VCaP (cell line): ENCODE data around the gene CAPN9.

Experiments used
- H3K27ac ChIP-seq: fragments of 450-650 bp; 2 replicates; pipeline ENCODE4 v1.5.1; 2017
- TF ChIP-seq, protein P1 (sequence below): fragments of 450-650 bp; conservative IDR thresholded peaks from 2 replicates; pipeline ENCODE4 v1.5.1; 2017; ENCODE audit warnings: mild to moderate bottlenecking, moderate library complexity

The CAPN9 gene

DNA sequence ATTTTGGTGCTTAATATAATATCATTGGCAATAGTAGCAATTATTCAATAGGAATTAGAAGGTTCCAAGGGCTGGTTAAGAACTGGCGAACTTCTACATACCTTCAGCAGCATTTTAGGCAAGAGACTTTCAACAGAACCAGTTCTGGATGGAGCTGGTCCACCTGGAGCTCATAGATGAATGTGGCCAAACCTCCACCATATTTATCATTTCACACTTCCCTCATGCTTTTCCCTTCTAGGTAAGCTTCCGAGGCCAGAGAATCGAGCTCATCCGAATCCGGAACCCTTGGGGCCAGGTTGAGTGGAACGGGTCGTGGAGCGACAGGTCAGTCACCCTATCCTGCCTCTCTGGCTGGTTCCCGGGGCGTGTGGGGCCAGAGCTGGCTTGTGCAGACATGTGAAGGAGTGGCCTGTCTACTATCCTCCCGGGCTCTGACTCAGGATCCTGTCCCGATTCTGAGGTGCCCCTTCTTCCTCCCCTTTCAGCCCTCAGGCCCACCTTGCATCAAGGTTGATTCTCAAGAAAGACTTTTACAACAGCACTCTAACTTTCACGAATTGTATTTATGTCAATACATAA is 24.7 kb downstream of the CAPN9 start:
- TF ChIP-seq, protein P1, sequence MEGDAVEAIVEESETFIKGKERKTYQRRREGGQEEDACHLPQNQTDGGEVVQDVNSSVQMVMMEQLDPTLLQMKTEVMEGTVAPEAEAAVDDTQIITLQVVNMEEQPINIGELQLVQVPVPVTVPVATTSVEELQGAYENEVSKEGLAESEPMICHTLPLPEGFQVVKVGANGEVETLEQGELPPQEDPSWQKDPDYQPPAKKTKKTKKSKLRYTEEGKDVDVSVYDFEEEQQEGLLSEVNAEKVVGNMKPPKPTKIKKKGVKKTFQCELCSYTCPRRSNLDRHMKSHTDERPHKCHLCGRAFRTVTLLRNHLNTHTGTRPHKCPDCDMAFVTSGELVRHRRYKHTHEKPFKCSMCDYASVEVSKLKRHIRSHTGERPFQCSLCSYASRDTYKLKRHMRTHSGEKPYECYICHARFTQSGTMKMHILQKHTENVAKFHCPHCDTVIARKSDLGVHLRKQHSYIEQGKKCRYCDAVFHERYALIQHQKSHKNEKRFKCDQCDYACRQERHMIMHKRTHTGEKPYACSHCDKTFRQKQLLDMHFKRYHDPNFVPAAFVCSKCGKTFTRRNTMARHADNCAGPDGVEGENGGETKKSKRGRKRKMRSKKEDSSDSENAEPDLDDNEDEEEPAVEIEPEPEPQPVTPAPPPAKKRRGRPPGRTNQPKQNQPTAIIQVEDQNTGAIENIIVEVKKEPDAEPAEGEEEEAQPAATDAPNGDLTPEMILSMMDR = no peak
- H3K27ac ChIP-seq = no peak overlapping the region

DNA sequence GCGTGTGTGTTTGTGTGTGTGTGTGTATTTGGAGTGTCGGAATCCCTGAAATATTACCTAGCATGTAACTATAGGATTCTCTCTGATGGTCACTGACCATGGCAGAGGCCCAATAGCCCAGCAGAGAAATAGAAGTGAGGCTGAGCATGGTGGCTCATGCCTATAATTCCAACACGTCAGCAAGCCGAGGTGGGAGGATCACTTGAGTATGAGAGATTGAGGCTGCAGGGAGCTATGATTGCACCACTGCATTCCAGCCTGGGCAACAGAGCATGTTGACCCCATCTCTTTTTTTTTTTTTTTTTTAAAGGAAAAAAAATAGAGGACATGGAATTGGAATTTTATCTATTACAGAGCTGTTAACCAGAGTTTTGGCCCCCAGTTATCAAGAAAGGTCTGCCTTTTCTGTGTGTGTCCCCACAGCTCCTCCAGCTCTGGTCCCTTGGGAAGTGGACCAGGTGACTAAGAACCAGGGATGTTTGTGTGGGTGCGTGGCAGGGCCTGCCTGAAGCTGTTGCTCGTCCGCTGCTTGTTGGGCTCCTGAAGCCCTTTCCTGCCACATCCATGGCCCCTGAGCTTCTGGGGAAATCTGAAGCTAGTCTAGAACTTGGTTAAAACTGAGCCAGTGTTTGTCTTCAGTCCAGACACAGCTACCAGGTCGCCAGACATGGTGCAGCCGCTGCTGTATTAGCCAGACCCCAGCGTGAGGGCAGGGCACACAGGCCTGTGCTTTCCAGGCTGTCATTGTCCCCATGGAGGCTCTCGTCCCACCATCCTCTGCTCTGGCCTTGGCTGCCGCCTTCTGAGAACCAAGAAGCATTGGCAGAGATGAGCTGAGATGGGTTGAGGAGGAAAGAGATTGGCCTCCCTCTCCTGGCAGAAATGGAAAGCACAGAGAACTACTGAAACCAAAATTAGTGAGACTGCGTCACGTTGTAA is 25.5 kb downstream of the CAPN9 start:
- H3K27ac ChIP-seq = no peak overlapping the region
- TF ChIP-seq, protein P1 = peak; percentile 85

DNA sequence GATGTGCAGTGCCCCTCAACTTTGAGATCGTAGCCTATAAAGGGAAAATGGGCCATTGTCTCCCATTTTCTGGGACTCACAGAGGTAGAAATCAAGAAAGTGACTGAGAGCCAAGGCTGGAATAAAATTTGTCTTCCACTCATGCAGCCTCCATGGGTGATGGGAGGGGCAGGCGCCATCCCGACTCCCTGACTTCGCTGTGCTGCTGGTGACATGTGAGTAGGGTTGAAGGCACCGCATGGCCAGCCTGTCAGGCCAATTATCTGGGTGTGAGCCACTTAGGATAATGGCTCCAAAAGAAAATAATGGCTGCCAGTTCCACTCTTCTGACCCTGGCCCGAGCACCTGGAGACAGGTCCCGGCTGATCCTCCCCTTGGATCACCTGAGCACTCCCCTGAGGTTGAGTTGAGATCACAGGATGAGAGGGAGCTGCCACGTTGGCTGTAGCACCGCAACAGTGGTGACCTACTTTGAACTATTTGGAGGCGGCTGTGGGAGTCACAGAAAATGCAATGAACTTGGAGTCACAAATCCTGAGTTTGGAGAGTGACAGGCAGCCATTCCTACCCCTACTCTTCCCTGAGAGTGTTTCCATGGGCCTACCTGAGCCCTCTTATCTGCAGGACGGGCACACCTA is 26.3 kb downstream of the CAPN9 start:
- TF ChIP-seq, protein P1 = peak; percentile 42
- H3K27ac ChIP-seq = no peak overlapping the region

DNA sequence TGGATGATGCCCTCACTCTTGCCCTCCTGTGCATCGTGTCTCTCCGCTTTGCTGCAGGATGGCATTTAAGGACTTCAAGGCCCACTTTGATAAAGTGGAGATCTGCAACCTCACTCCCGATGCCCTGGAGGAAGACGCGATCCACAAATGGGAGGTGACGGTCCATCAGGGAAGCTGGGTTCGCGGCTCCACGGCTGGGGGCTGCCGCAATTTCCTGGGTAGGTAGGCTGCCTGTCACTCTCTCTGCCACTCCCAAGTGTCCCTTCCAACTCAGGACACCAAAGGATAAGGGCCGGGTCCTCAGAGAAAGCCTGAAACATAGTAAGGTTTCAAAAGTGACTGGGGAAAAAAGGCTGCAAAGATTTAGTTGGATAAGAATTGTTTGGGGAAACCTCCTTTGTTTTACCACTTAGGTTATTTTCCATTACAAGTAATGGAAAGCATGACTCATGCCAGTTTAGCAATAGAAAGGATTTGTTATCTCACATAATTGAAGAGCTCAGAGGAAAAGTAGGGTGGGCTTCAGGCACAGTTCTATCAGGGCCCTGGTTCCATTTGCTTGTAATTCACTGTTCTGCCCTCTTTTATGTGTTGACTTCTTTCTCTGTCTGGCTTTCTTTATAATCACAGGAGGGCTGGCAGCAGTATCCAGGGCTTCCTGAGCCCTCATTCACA is 31.9 kb downstream of the CAPN9 start:
- no peak overlapping the region for H3K27ac ChIP-seq
- TF ChIP-seq, protein P1 = no peak

DNA sequence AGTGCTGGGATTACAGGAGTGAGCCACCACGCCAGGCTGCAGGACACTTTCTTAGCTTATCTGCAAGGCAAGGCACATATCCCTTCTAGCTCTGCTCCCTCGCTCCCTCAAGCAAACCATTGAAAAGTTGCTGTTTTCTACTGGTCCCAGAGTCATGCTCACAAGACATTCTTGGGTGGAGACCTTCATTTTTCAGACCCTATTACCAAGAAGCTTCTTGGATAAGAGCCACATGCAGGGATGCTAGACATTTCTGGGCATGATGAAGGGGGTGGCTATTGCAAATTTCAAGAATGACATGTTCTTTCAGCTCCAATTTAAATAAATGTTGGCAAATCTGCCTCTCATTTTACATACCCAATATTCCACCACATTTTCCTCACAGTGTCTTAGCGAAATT is 33.9 kb downstream of the CAPN9 start:
- TF ChIP-seq, protein P1 = no peak
- no peak overlapping the region for H3K27ac ChIP-seq

DNA sequence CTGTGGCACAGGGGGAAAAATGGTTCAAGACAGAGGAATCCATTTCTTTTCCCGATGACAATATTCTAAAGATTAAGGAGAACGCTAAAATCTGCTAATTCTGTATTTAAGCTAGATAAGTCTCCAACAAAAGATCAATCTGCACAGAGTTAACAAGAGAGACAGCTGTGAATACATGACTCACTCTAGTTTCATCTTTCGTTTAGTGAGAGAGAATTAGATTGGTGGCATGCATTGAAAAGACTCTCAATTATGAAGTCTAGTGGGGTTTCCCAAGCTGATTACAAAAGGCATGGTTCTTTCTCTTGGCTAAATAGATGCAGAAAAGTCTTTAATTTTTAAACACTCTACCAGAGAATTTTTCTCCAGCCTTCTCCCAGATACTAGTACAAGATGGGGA is 34.4 kb downstream of the CAPN9 start:
- TF ChIP-seq, protein P1 = no peak
- no peak overlapping the region for H3K27ac ChIP-seq

DNA sequence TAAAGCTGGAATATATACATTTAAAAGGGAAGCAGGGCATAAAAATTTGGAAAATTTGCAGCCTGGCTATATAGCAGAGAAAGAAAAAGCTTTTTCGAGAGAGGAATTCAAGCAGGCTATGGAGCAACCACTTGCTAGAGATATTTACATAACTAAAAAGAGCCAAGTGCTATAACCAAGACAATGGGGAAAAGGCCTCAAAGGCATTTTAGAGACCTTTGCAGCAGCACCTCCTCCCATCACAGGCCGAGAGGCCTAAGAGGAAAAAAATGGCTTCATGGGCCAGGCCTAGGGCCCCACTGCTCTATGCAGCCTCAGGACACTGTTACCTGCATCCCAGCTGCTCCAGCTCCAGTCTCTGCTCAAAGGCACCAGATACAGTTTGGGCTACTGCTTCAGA is 37.0 kb downstream of the CAPN9 start:
- TF ChIP-seq, protein P1 = no peak
- H3K27ac ChIP-seq = no peak overlapping the region
